GM15510 (cell line): ENCODE measurements around the gene LOXL3.

Experiments
- POLR2A ChIP-seq: IDR thresholded peaks from 3 replicates; pipeline ENCODE4 v1.6.1; 2011; ENCODE audit warnings: borderline replicate concordance; ENCODE audit not compliant: insufficient read length; ENCODE audit errors: extremely low read depth

The LOXL3 gene

GRCh38 chr2:74548285-74548899 lies 5.3 kb downstream of the LOXL3 start:
- no peak for TF ChIP-seq POLR2A

- no peak for TF ChIP-seq POLR2A
Measured at GRCh38 chr2:74546004-74546403, 7.7 kb downstream of the LOXL3 start.

GRCh38 chr2:74544634-74545033 lies 9.1 kb downstream of the LOXL3 start:
- TF ChIP-seq POLR2A = no peak

GRCh38 chr2:74542978-74543377 lies 10.8 kb downstream of the LOXL3 start:
- TF ChIP-seq POLR2A = no peak

DNA sequence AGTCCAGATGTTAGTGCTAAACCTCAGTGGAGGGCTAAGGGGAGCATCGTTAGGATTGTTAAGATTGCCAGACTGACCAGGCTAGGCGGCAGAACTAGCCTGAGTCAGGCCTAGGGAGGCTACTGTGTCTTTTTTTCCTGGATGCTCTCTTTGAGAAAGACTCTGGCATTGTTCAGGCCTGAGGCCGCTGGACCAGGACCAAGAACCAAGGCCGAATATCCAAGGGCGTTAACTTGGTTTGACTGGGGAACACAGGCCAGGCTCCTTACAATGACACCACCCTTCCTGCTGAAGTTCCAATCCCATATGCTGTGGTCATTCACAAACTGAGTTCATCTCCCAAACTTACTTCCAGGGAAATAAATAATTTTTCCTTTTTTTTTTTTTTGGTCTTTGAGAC lies 13.5 kb downstream of the LOXL3 start:
- no peak for TF ChIP-seq POLR2A

DNA sequence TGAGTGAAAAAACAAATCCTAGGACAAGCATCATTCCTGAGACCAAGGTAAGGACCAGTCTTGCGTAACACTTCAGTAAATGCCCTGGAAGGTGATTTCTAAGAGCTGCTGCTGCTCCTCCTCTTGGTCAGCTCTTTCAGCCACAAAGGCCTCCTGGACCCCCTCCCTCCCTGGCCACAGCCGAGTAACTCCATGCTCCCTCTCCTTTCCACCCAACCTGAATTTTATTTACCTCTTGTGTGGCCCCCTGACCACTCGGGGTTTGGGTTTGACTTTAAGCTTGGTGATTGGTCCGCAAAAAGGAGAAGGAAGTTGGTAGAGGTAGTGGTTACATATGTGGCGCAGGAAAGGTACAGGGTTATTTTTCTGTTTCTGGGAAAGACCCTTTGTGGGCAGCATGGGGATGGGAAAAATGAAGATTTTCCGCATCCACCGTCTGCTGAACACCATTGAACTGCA lies 14.8 kb downstream of the LOXL3 start:
- TF ChIP-seq POLR2A = no peak

- no peak for TF ChIP-seq POLR2A
Measured at GRCh38 chr2:74537140-74537539, 16.6 kb downstream of the LOXL3 start.

GRCh38 chr2:74536166-74536950 lies 17.4 kb downstream of the LOXL3 start:
- TF ChIP-seq POLR2A = no peak

DNA sequence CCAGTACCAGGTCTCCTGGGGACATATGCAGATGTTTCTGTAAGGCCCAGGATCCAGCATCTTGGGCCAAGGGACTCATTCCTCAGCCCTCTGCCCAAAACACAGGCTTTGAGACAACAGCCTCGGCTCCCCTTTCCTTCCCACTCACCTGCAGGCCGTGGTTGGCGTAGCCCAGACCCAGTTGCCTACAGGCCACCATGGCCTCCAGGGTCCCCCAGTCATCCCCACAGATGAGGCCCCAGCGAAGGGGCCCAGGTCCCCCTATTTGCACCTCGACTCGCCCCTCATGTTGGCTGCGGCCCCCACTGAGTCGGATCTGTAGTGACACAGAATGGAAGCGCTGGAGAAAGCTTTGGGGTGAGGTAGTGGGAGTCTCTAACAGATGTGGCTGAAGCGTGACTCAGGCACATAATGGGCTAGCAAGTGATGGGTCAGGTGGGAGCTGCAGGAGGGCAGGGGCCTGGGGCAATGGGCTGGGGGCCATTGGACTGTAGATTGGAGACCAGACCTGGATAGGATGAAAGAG lies 18.2 kb downstream of the LOXL3 start:
- no peak for TF ChIP-seq POLR2A

- no peak for TF ChIP-seq POLR2A
Measured at GRCh38 chr2:74534411-74534810, 19.3 kb downstream of the LOXL3 start.

- TF ChIP-seq POLR2A = no peak
Measured at GRCh38 chr2:74533464-74533863, 20.3 kb downstream of the LOXL3 start.

- no peak for TF ChIP-seq POLR2A
Measured at GRCh38 chr2:74532222-74532621, 21.5 kb downstream of the LOXL3 start.

GRCh38 chr2:74531666-74532065 lies 22.1 kb downstream of the LOXL3 start:
- no peak for TF ChIP-seq POLR2A

- TF ChIP-seq POLR2A = no peak
Measured at GRCh38 chr2:74530239-74531187, 23.2 kb downstream of the LOXL3 start.
